K562 (cell line): Measurements from ENCODE around the gene C16orf95. TPM values are rescaled to one million over a fixed set of nuclear protein-coding genes. Genes with fewer than 3 reads are reported as not detected.

Source experiments
- ATAC-seq: fragments of 200-7000 bp; cut with Tn5 transposase; 3 replicates; pipeline ENCODE4 v1.9.1; 2020; ENCODE audit warnings: moderate library complexity
- BruUV-seq: library from RNA; stranded (reverse); fragments of 400-500 nt; replicated peaks from 2 replicates; lab custom pipeline; 2021; lab: Mats Ljungman, UMichigan
- CTCF ChIA-PET: fragments of 300-600 bp; formaldehyde crosslinking; extraction: SDS; loops from one replicate; lab custom pipeline; 2021; ENCODE audit warnings: low intra/inter-chr PET ratio; lab: Yijun Ruan, JAX
- POLR2A ChIA-PET: fragments of 300-600, 350-650 bp; sonication (Branson Sonifier 250); formaldehyde crosslinking; extraction: SDS; loops from one replicate; lab custom pipeline; 2021; ENCODE audit warnings: antibody characterized with exemption, inconsistent platforms; lab: Yijun Ruan, JAX
- DNase-seq, 4 experiments: peaks; one replicate each; pipeline versions ENCODE4 v3.0.0 to v3.0.0-alpha.2; 2011 to 2018; ENCODE audit warnings: low spot score in 3 of 4, mixed read lengths in 3 of 4; ENCODE audit errors: extremely low read depth in 1 of 4
- FAIRE-seq: peaks from 2 replicates; lab custom pipeline; 2011; peaks lifted over from hg19 to GRCh38; lab: Jason Lieb, UNC
- H2AFZ ChIP-seq: 2 replicates; pipeline ENCODE4 v1.6.0; 2011; ENCODE audit warnings: low read depth, low read length, control low read depth, inconsistent platforms
- H3K27ac ChIP-seq: fragments of 200-600 bp; 3 replicates; pipeline ENCODE4 v1.8.0; 2011; ENCODE audit warnings: low read depth, mild to moderate bottlenecking, control low read depth, inconsistent platforms, low read length, moderate library complexity, mixed read lengths; ENCODE audit errors: extremely low read depth
- H3K27me3 ChIP-seq, 2 experiments: fragments of 300-600 bp in 1 of 2; 2 replicates in 1 of 2; 3 replicates in 1 of 2; pipeline versions ENCODE4 v1.6.0 to v1.8.0; 2011; ENCODE audit warnings: inconsistent platforms in 2 of 2, low read length in 2 of 2, mild to moderate bottlenecking in 1 of 2, mixed read lengths in 1 of 2, moderate library complexity in 1 of 2; ENCODE audit not compliant: control insufficient read depth in 2 of 2, insufficient read depth in 2 of 2
- H3K36me3 ChIP-seq: fragments of 300-600 bp; 3 replicates; pipeline ENCODE4 v1.8.0; 2011; ENCODE audit warnings: mild to moderate bottlenecking, low read length, inconsistent platforms; ENCODE audit not compliant: control insufficient read depth, insufficient read depth
- H3K4me1 ChIP-seq, 2 experiments: fragments of 200-600 bp in 1 of 2; replicated peaks in 1 of 2; 2 replicates in 1 of 2; 3 replicates in 1 of 2; pipeline versions ENCODE4 v1.5.1 to v1.8.0; 2011; ENCODE audit warnings: inconsistent platforms in 2 of 2, low read length in 2 of 2, mild to moderate bottlenecking in 1 of 2, mixed read lengths in 1 of 2, moderate library complexity in 1 of 2; ENCODE audit not compliant: control insufficient read depth in 2 of 2, insufficient read depth in 2 of 2
- H3K4me2 ChIP-seq: 2 replicates; pipeline ENCODE4 v1.6.1; 2011; ENCODE audit warnings: low read length, control low read depth, inconsistent platforms, mixed read lengths; ENCODE audit not compliant: insufficient read depth
- H3K4me3 ChIP-seq: fragments of 200-600 bp; sonication (generic), shearing (Covaris generic); 2 replicates; pipeline ENCODE4 v1.5.1; 2016; ENCODE audit warnings: control low read depth, inconsistent platforms
- H3K79me2 ChIP-seq: fragments of 200-600 bp; 3 replicates; pipeline ENCODE4 v1.8.0; 2011; ENCODE audit warnings: low read length, inconsistent platforms; ENCODE audit not compliant: control insufficient read depth, insufficient read depth
- H3K9ac ChIP-seq, 2 experiments: 2 replicates each; pipeline versions ENCODE4 v1.6.0 to v1.6.1; 2011; ENCODE audit warnings: low read depth in 2 of 2, low read length in 2 of 2, control low read depth in 1 of 2, inconsistent platforms in 1 of 2, mild to moderate bottlenecking in 1 of 2, mixed read lengths in 1 of 2; ENCODE audit not compliant: insufficient read depth in 1 of 2
- H3K9me1 ChIP-seq: one replicate; pipeline ENCODE4 v1.6.0; 2011; ENCODE audit warnings: inconsistent platforms, mild to moderate bottlenecking, low read length, moderate library complexity; ENCODE audit not compliant: control insufficient read depth, insufficient read depth
- H3K9me3 ChIP-seq: replicated peaks from 2 replicates; pipeline ENCODE4 v1.5.1; 2011; ENCODE audit warnings: low read depth, low read length, inconsistent platforms; ENCODE audit not compliant: control insufficient read depth, insufficient read depth
- H4K20me1 ChIP-seq: replicated peaks from 2 replicates; pipeline ENCODE4 v1.6.1; 2011; ENCODE audit warnings: low read length, inconsistent platforms, mixed read lengths; ENCODE audit not compliant: control insufficient read depth, insufficient read depth
- CCNT2 ChIP-seq: IDR thresholded peaks from 2 replicates; pipeline ENCODE4 v1.6.1; 2011; ENCODE audit warnings: borderline replicate concordance, low read depth, mild to moderate bottlenecking, moderate library complexity, mixed read lengths, low read length; ENCODE audit not compliant: insufficient read length; ENCODE audit errors: extremely low read depth
- ETV6 ChIP-seq, 3 experiments: fragments of 150-350 bp in 1 of 3; sonication (generic) in 1 of 3; formaldehyde crosslinking in 1 of 3; IDR thresholded peaks; 2 replicates each; pipeline versions ENCODE4 v1.6.1 to v1.8.0; 2014 to 2022; ENCODE audit warnings: borderline replicate concordance in 2 of 3, low read depth in 2 of 3, antibody characterized with exemption in 1 of 3, low read length in 1 of 3, mild to moderate bottlenecking in 1 of 3, missing genetic modification reagents in 1 of 3
- JUNB ChIP-seq: fragments of 450-650 bp; formaldehyde crosslinking; conservative IDR thresholded peaks from 2 replicates; pipeline ENCODE4 v1.4.0; 2020; ENCODE audit warnings: mild to moderate bottlenecking
- MLX ChIP-seq, 2 experiments: fragments of 450-650 bp in 1 of 2; sonication (generic) in 1 of 2; formaldehyde crosslinking; conservative IDR thresholded peaks; 2 replicates each; pipeline versions ENCODE4 v1.4.0 to v1.8.1; 2020 to 2022; ENCODE audit warnings: mild to moderate bottlenecking in 1 of 2, missing genetic modification reagents in 1 of 2
- NUFIP1 ChIP-seq: fragments of 450-650 bp; IDR thresholded peaks from 2 replicates; pipeline ENCODE4 v1.6.1; 2018; ENCODE audit not compliant: partially characterized antibody
- THAP7 ChIP-seq: fragments of 250-450 bp; sonication (Bioruptor Pico); IDR thresholded peaks from 2 replicates; pipeline ENCODE4 v1.5.0; 2021
- WGBS: fragments of 100-300 bp; shearing (Covaris generic); methylation state at CpG from one replicate; pipeline ENCODE4 v1.1.6; 2016; ENCODE audit warnings: low coverage, mixed read lengths; ENCODE audit not compliant: insufficient coverage; ENCODE audit errors: missing lambda C conversion rate; 5-methylcytosine and 5-hydroxymethylcytosine counted together
- in situ Hi-C: fragments of 300-500 bp; cut with MboI; formaldehyde crosslinking; loops from 4 replicates; pipeline ENCODE4 v1.15.0; 2018; ENCODE audit warnings: inconsistent platforms, mixed read lengths
- intact Hi-C: fragments of 100-400 bp; cut with micrococcal nuclease; formaldehyde crosslinking; loops from 2 replicates; pipeline ENCODE4 v1.14.2; 2022
- polyA plus RNA-seq, 8 experiments: library from polyadenylated mRNA; depleted of rRNA in 4 of 8; stranded (reverse) in 5 of 8; unstranded in 3 of 8; fragments of >200 nt; fragmentation: Nextera tagmentation in 2 of 8; fragmentation: Illumina TruSeq in 1 of 8; extraction: Ambion mirVana in 2 of 8; extraction: Trizol in 1 of 8; gene quantifications; 2 replicates each; pipeline versions ENCODE4 v1.2.1 to v1.2.3, GENCODE V29; 2011 to 2014; ENCODE audit warnings: inconsistent platforms in 1 of 8, missing spikeins in 1 of 8
- total RNA-seq, 7 experiments: library from RNA; depleted of rRNA in 6 of 7; stranded (reverse); fragments of >200 nt in 6 of 7; fragmentation: Illumina TruSeq in 2 of 7; extraction: Trizol in 2 of 7; gene quantifications; 2 replicates each; pipeline versions ENCODE4 v1.2.1 to v1.2.3, GENCODE V29; 2011 to 2021; ENCODE audit warnings: low replicate concordance in 1 of 7

C16orf95 gene
- total and polyA plus RNA-seq, 9 of the 15 experiments (the other 6 are each of a cell fraction or from before 2014, with no cell fraction given) = 6.5 to 20.5 (median 9.4) TPM

DNA sequence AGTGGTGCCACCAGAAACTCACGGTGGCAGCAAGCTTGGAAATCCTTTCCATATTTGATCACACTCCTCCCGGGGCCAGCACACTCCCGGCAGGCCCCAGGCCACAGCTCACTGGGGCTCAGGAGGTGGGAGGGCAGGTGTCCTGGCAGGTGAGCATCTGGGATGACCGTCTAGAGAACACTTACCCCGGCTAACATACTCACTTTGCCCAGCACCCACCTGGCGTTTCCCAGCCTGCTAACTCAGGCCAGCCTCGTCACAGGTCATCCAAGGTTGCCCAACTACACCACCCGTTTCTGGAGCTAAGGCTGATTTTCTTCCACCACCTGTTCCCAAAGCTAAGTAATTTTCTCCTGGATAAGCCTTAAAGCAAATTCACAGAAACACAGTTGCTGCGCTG, 41.5 kb upstream of the C16orf95 start (continued):
- TF ChIP-seq THAP7 (CRISPR knock-in tag) (no peak), ETV6 (IDR thresholded peaks at IDR 0.05; ENCODE audit: borderline replicate concordance in 1 of 2, low read depth in 2 of 2, low read length in 1 of 2) (no peak), ETV6 (CRISPR knock-in tag; IDR thresholded peaks at IDR 0.05; ENCODE audit: borderline replicate concordance) (no peak), CCNT2 (no peak), MLX (CRISPR knock-in tag; conservative IDR thresholded peaks at IDR 0.05) (no peak)

- H3K36me3 ChIP-seq = peaks cover 62% of the 10 kb centered on the region; the same call in 2 of the 3 replicates
- H3K27me3 ChIP-seq = no peaks in the 10 kb centered on the region
- ATAC-seq (no peak), DNase-seq (no peak), FAIRE-seq (no peak)
- in situ Hi-C loops (no loop called here), intact Hi-C loops (no loop called here)
- H3K79me2 ChIP-seq = peaks cover 10% of the 10 kb centered on the region
- peaks cover 7% of the 10 kb centered on the region for H4K20me1 ChIP-seq
- no peak overlapping the region for H3K4me3 ChIP-seq
- WGBS = 89% methylated on average over 17 of the region's 17 CpGs
- ChIA-PET POLR2A (interaction anchor here (0.6 to 1.8 kb wide), 4 partner anchors 9 to 30 kb away, joined by 3 to 6 read pairs (median 4); no protein-coding TSS in a partner anchor), CTCF (no interaction called here)
- H3K9ac ChIP-seq = 0 out of 4 replicates have a peak overlapping the region, but pooled peaks of 1 of the 2 experiments have one; percentile 64
- H3K4me1 ChIP-seq = peaks cover under 1 to 3% of the 10 kb centered on the region in 2 experiments; a peak in 3 of 5 replicates
- no peak for TF ChIP-seq NUFIP1
- TF ChIP-seq JUNB (CRISPR knock-in tag) = no peak
- TF ChIP-seq, all 486 proteins: peak for 0
- no peak overlapping the region for H3K4me2 ChIP-seq
- H3K9me1 ChIP-seq = no peaks in the 10 kb centered on the region
- no peaks in the 10 kb centered on the region for H3K9me3 ChIP-seq
- no peak overlapping the region for H2AFZ ChIP-seq
- H3K27ac ChIP-seq = no peak overlapping the region
- BruUV-seq = no TSS peak
Observed at GRCh38 chr16:87358250-87358649, 41.1 kb upstream of the C16orf95 start.
